OCI-LY3 (cell line): Measurements from ENCODE around the gene SAMD10.

Experiments used
- H2AFZ ChIP-seq: fragments of 200-600, 300-600 bp; shearing (Covaris generic); 2 replicates; pipeline ENCODE4 v1.6.0; 2014; ENCODE audit warnings: antibody characterized with exemption, low read depth, low read length
- H3K27ac ChIP-seq: fragments of 200-600, 300-600 bp; sonication (generic); 2 replicates; pipeline ENCODE4 v1.5.1; 2014; ENCODE audit warnings: mild to moderate bottlenecking, low read length, moderate library complexity, mixed read lengths
- H3K27me3 ChIP-seq: fragments of 200-600, 300-600 bp; sonication (generic); 2 replicates; pipeline ENCODE4 v1.6.1; 2014; ENCODE audit warnings: low read depth, low read length, mixed read lengths
- H3K36me3 ChIP-seq: fragments of 200-600, 300-600 bp; sonication (generic); replicated peaks from 2 replicates; pipeline ENCODE3; 2014; ENCODE audit warnings: low read depth, low read length, mixed read lengths
- H3K4me1 ChIP-seq: fragments of 300-600, 200-600 bp; sonication (generic); 2 replicates; pipeline ENCODE4 v1.6.1; 2014; ENCODE audit warnings: low read length, mixed read lengths
- H3K4me2 ChIP-seq: fragments of 200-600, 300-600 bp; sonication (generic); 2 replicates; pipeline ENCODE4 v1.6.1; 2014; ENCODE audit warnings: low read length, mixed read lengths
- H3K4me3 ChIP-seq: fragments of 300-600, 200-600 bp; sonication (generic); 2 replicates; pipeline ENCODE4 v1.5.1; 2014; ENCODE audit warnings: antibody characterized with exemption, mild to moderate bottlenecking, low read length, moderate library complexity
- H3K79me2 ChIP-seq: fragments of 300-600, 200-600 bp; shearing (Covaris generic); 2 replicates; pipeline ENCODE4 v1.6.1; 2014; ENCODE audit warnings: mild to moderate bottlenecking, low read length, mixed read lengths
- H3K9ac ChIP-seq: fragments of 300-600, 200-600 bp; shearing (Covaris generic); 2 replicates; pipeline ENCODE4 v1.6.0; 2014; ENCODE audit warnings: mild to moderate bottlenecking, low read length, moderate library complexity
- H3K9me3 ChIP-seq: fragments of 200-600, 300-600 bp; shearing (Covaris generic); 2 replicates; pipeline ENCODE4 v1.6.1; 2014; ENCODE audit warnings: low read length, mixed read lengths; ENCODE audit not compliant: insufficient read depth
- H4K20me1 ChIP-seq: fragments of 200-600, 300-600 bp; sonication (generic); 2 replicates; pipeline ENCODE4 v1.6.1; 2016; ENCODE audit warnings: low read length, mixed read lengths; ENCODE audit not compliant: insufficient read depth
- EZH2phosphoT487 ChIP-seq: fragments of 200-600 bp; shearing (Covaris generic); IDR thresholded peaks from 2 replicates; pipeline ENCODE4 v1.6.1; 2018; ENCODE audit warnings: antibody characterized with exemption, mixed run types, low read depth
- TF ChIP-seq, protein P1 (sequence below): fragments of 200-600, 300-600 bp; sonication (generic); IDR thresholded peaks from 2 replicates; pipeline ENCODE4 v1.5.1; 2014; ENCODE audit warnings: antibody characterized with exemption, low read length, low read depth

The SAMD10 gene

DNA sequence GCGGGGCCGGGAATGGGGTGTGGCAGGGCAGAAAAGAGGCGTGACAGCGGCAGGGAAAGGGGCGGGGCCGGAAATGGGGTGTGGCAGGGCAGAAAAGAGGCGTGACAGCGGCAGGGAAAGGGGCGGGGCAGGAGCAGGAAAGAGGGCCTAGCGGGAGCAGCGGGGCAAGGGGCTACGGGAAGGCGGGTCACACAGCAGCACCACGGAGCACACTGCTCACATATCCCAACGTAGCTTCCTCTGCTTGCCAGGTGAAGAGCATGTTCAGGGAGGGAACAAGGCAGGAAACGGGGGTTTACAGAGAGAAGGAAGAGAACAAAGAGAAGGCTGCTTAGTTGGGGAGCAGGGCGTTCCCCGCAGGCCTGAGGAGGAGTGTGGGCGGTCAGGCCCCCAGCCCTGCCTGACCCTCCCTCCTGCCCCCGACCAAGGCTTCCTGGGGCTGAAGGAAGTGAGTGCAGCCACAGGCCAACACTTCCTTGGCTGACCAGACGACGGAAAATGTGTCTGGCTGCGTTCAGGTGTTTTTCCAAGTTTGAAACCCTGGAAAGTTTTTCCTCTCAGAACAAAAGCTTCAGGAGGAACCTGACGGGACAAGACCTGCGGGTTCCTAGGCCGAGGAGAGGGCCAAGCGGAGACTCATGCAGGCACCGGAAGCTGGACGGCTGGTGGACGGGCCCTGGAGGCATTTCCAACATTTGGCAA, 37.0 kb downstream of the SAMD10 start:
- H3K4me2 ChIP-seq, result no peak overlapping the region
- no peak overlapping the region for H2AFZ ChIP-seq
- H3K4me3 ChIP-seq, result no peak overlapping the region
- peaks cover 24% of the 10 kb centered on the region for H3K36me3 ChIP-seq
- no peaks in the 10 kb centered on the region for H3K9me3 ChIP-seq
- peaks cover 45% of the 10 kb centered on the region for H4K20me1 ChIP-seq
- peaks cover 9% of the 10 kb centered on the region; the same call in 1 of the 2 replicates for H3K79me2 ChIP-seq
- H3K27me3 ChIP-seq, result no peaks in the 10 kb centered on the region
- TF ChIP-seq, protein P1, sequence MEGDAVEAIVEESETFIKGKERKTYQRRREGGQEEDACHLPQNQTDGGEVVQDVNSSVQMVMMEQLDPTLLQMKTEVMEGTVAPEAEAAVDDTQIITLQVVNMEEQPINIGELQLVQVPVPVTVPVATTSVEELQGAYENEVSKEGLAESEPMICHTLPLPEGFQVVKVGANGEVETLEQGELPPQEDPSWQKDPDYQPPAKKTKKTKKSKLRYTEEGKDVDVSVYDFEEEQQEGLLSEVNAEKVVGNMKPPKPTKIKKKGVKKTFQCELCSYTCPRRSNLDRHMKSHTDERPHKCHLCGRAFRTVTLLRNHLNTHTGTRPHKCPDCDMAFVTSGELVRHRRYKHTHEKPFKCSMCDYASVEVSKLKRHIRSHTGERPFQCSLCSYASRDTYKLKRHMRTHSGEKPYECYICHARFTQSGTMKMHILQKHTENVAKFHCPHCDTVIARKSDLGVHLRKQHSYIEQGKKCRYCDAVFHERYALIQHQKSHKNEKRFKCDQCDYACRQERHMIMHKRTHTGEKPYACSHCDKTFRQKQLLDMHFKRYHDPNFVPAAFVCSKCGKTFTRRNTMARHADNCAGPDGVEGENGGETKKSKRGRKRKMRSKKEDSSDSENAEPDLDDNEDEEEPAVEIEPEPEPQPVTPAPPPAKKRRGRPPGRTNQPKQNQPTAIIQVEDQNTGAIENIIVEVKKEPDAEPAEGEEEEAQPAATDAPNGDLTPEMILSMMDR, result no peak
- TF ChIP-seq EZH2phosphoT487, result no peak
- no peak overlapping the region for H3K27ac ChIP-seq
- H3K9ac ChIP-seq, result no peak overlapping the region
- peaks cover 4% of the 10 kb centered on the region for H3K4me1 ChIP-seq

DNA sequence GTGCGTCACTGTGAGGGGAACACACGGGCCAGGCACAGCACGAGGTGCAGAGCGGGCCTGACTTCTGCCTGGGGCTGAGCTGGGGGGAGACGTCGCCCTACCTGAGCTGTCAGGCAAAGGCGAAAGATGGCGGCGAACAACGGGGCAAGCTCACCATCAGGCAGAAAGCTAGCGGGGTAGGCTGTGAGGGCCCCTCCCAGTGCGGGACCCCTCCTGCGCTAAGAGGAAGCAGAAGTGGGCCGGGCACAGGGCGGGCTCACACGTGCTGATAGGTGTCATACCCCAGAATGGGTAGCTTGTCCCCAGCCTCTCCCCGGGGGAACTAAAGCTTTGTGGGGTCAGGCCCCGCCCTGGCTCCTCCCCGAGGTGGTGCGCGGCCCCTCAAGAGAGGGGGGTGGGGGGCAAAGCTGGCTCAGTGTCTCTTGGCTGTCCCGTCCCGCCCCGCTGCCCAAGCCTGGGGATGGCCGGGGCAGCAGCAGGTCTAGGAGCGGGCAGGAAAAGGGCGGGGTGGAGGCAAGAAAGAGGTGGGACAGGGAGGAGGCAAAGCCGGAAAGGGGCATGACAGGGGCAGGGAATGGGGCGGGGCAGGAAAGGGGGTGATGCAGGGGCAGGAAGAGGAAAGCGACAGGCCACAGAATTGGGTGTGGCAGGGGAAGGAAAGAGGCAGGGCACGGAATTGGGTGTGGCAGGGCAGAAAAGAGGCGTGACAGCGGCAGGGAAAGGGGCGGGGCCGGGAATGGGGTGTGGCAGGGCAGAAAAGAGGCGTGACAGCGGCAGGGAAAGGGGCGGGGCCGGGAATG, 38.0 kb downstream of the SAMD10 start:
- Histone ChIP-seq H3K27ac (no peak overlapping the region), H3K9me3 (no peaks in the 10 kb centered on the region), H3K36me3 (peaks cover 24% of the 10 kb centered on the region), H3K4me2 (no peak overlapping the region), H3K27me3 (no peaks in the 10 kb centered on the region), H3K4me1 (no peaks in the 10 kb centered on the region), H3K9ac (no peak overlapping the region), H2AFZ (no peak overlapping the region), H4K20me1 (peaks cover 38% of the 10 kb centered on the region), H3K4me3 (no peak overlapping the region), H3K79me2 (peaks cover 3% of the 10 kb centered on the region; the same call in 1 of the 2 replicates)
- TF ChIP-seq, protein P1, result no peak
- no peak for TF ChIP-seq EZH2phosphoT487

DNA sequence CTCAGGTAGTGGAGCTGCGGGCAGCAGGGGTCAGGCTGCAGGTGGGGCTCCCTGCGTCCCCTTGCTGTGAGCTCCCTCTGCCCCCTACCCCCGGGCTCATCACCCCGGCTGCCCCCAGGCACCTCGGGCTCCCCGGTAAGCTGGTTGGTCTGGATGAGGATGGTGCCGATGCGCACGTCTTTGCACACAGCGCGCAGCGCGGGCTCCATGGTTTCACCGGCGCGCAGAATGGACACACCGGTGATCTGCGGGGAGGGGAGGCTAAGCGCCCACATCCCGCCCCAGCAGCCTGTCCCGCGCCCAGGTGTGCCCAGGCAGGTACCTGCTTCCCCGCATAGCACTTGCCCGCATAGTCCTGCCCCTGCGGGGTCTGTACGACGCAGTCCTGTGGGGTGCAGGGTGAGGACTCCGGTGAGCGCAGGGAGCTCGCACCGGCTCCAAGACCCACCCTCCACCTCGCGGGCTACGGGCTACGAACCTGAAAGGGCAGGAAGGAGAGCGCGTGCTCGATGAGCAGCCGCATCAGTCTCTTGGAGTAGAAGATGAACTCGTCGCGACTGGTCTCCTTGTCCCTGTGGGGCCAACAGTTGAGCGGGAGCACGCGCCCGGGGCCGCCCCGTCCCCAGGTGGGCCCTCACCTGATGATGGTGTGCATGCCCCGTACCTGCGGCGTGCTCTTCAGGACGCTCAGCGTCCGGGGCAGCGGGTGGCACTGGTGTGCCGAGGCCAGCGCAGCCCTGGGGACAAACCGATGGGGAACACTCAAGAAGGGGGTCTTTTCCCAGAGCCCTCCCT, 38.8 kb downstream of the SAMD10 start:
- H3K27ac ChIP-seq, result no peak overlapping the region
- no peaks in the 10 kb centered on the region for H3K4me1 ChIP-seq
- no peak overlapping the region for H3K4me2 ChIP-seq
- TF ChIP-seq, protein P1, result no peak
- TF ChIP-seq EZH2phosphoT487, result no peak
- H3K4me3 ChIP-seq, result no peak overlapping the region
- H2AFZ ChIP-seq, result no peak overlapping the region
- no peaks in the 10 kb centered on the region; the same call in 1 of the 2 replicates for H3K79me2 ChIP-seq
- peaks cover 30% of the 10 kb centered on the region for H4K20me1 ChIP-seq
- no peaks in the 10 kb centered on the region for H3K9me3 ChIP-seq
- H3K9ac ChIP-seq, result no peak overlapping the region
- no peaks in the 10 kb centered on the region for H3K27me3 ChIP-seq
- H3K36me3 ChIP-seq, result peaks cover 28% of the 10 kb centered on the region

DNA sequence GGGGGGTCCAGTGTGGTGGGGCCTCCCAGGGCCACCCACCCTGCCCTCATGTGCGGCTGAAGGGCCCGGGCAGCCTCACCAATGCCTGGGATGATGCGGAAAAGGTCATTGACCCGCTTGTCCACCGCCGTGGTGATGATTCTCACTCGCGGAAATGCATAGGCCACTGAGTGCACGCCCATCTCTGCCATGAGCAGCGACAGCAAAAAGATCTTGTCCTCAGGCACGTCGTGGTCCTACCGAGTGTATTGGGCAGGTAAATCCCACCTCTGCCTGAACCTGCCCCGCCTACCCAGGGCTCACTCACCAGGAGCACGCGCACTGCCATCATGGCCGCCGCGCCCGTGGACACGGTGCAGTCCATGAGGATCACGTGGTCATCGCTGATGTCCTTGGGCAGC, 39.4 kb downstream of the SAMD10 start:
- Histone ChIP-seq H3K27ac (no peak overlapping the region), H3K4me1 (no peaks in the 10 kb centered on the region), H3K79me2 (no peaks in the 10 kb centered on the region; the same call in 1 of the 2 replicates), H3K4me2 (no peak overlapping the region), H3K4me3 (no peak overlapping the region), H3K9ac (no peak overlapping the region), H3K36me3 (peaks cover 28% of the 10 kb centered on the region), H3K9me3 (no peaks in the 10 kb centered on the region), H4K20me1 (peaks cover 28% of the 10 kb centered on the region), H3K27me3 (no peaks in the 10 kb centered on the region), H2AFZ (no peak overlapping the region)
- TF ChIP-seq EZH2phosphoT487, result no peak
- TF ChIP-seq, protein P1, result no peak
